ENCODE measurements around the gene APOC3. TPM values are rescaled to one million over a fixed set of nuclear protein-coding genes. Genes with fewer than 3 reads are reported as not detected.

APOC3 gene
- total RNA-seq, 3 donors from 2014 or later (not counting 1 experiment from before 2014, with no cell fraction given), result not detected

DNA sequence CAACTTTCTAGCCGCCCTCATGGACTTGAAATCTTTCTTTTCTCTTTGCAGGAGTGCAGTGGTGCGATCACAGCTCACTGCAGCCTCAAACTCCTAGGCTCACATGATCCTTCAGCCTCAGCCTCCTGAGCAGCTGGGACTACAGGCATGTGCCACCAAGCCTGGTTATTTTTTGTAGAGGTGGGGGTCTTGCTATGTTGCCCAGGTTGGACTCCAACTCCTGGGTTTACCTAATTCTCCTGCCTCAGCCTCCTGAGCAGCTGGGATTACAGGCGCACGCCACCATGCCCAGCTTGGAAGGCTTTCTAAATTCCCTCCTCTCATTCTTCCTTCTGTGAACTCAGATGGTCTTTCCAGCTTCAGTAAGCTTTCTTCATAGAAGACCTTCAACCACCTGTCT lies 12.4 kb downstream of the APOC3 start:
- intact Hi-C loops (cut with micrococcal nuclease), result no loop called here
- no peak overlapping the region for H3K4me3 ChIP-seq (ENCODE audit: low read length)
- H3K27me3 ChIP-seq (ENCODE audit: control insufficient read depth, insufficient read depth, low read length), result no peaks in the 10 kb centered on the region
- no peaks in the 10 kb centered on the region for H3K4me1 ChIP-seq (ENCODE audit: control insufficient read depth, insufficient read depth, low read length)
- DNase-seq (no peak), ATAC-seq (no peak)
- Mint-ChIP-seq H3K36me3 (peaks cover 20% of the 10 kb centered on the region), H3K27me3 (ENCODE audit: low read depth in 2 of 2) (no peaks in the 10 kb centered on the region), H3K27ac (no peak overlapping the region), H3K4me3 (no peak overlapping the region), H3K9me3 (no peaks in the 10 kb centered on the region), H3K4me1 (no peaks in the 10 kb centered on the region)
- peaks cover 40% of the 10 kb centered on the region for H3K36me3 ChIP-seq (ENCODE audit: control insufficient read depth, insufficient read depth, low read length)
- WGBS (ENCODE audit: insufficient coverage), result 97% methylated on average over 4 of the region's 4 CpGs
- H3K27ac ChIP-seq (ENCODE audit: low read length), result no peak overlapping the region
- H3K9me3 ChIP-seq (ENCODE audit: control insufficient read depth, insufficient read depth, low read length), result no peaks in the 10 kb centered on the region
- TF ChIP-seq, protein P1, sequence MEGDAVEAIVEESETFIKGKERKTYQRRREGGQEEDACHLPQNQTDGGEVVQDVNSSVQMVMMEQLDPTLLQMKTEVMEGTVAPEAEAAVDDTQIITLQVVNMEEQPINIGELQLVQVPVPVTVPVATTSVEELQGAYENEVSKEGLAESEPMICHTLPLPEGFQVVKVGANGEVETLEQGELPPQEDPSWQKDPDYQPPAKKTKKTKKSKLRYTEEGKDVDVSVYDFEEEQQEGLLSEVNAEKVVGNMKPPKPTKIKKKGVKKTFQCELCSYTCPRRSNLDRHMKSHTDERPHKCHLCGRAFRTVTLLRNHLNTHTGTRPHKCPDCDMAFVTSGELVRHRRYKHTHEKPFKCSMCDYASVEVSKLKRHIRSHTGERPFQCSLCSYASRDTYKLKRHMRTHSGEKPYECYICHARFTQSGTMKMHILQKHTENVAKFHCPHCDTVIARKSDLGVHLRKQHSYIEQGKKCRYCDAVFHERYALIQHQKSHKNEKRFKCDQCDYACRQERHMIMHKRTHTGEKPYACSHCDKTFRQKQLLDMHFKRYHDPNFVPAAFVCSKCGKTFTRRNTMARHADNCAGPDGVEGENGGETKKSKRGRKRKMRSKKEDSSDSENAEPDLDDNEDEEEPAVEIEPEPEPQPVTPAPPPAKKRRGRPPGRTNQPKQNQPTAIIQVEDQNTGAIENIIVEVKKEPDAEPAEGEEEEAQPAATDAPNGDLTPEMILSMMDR (IDR thresholded peaks at IDR 0.05), result no peak

DNA sequence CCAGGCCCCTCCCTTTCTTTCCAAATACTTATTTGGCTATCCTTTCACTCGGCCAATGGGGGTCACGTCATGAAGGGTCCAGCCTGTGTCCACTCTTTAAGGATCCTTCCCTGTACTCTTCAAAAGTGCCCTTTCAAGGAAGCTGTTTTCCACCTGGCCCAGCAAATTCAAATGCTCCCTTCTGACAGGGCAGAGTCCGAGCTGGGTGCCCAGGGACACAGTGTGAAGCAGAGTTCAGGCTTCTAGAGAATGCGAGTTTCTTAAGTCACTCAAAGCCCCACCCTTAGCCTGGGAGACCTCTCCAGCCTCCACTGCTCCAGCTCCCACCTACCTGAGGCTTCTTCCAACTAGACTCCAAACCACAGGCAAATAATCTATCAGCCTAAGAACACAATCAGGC lies 13.2 kb downstream of the APOC3 start:
- DNase-seq (no peak), ATAC-seq (no peak)
- H3K27me3 ChIP-seq (ENCODE audit: control insufficient read depth, insufficient read depth, low read length), result no peaks in the 10 kb centered on the region
- intact Hi-C loops (cut with micrococcal nuclease), result no loop called here
- TF ChIP-seq, protein P1 (IDR thresholded peaks at IDR 0.05), result no peak
- no peak overlapping the region for H3K4me3 ChIP-seq (ENCODE audit: low read length)
- H3K9me3 ChIP-seq (ENCODE audit: control insufficient read depth, insufficient read depth, low read length), result no peaks in the 10 kb centered on the region
- no peak overlapping the region for H3K27ac ChIP-seq (ENCODE audit: low read length)
- peaks cover 47% of the 10 kb centered on the region for H3K36me3 ChIP-seq (ENCODE audit: control insufficient read depth, insufficient read depth, low read length)
- WGBS (ENCODE audit: insufficient coverage), result 96% methylated on average over 4 of the region's 4 CpGs
- H3K27me3 Mint-ChIP-seq (ENCODE audit: low read depth in 2 of 2), result no peaks in the 10 kb centered on the region
- H3K4me1 ChIP-seq (ENCODE audit: control insufficient read depth, insufficient read depth, low read length), result no peaks in the 10 kb centered on the region
- H3K36me3 Mint-ChIP-seq, result peaks cover 20% of the 10 kb centered on the region
- H3K27ac Mint-ChIP-seq, result no peak overlapping the region
- no peaks in the 10 kb centered on the region for H3K4me1 Mint-ChIP-seq
- no peaks in the 10 kb centered on the region for H3K9me3 Mint-ChIP-seq
- H3K4me3 Mint-ChIP-seq, result no peak overlapping the region

DNA sequence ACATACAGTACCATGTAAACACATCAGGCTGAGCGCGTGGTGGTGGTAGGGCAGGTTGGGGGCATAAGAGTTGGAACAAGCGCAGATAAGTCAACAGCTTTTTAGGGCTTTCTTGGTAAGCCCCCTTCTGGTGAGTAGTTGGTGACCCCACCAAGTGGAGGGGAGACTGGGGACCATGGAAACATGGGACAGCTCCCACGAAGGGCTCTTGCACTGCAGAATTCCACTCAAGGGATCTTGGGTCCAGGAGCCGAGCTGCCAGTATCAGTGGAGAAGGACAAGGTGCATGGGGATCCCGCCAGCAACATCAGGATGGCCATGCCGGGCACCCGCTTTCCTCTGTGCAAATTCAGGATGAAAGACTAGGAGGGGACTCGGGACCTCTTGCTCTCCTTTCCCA lies 14.0 kb downstream of the APOC3 start:
- H3K27me3 Mint-ChIP-seq (ENCODE audit: low read depth in 2 of 2), result no peaks in the 10 kb centered on the region
- TF ChIP-seq, protein P1 (IDR thresholded peaks at IDR 0.05), result no peak
- Histone ChIP-seq H3K4me3 (ENCODE audit: low read length) (no peak overlapping the region), H3K4me1 (ENCODE audit: control insufficient read depth, insufficient read depth, low read length) (no peaks in the 10 kb centered on the region), H3K9me3 (ENCODE audit: control insufficient read depth, insufficient read depth, low read length) (no peaks in the 10 kb centered on the region), H3K27ac (ENCODE audit: low read length) (no peak overlapping the region), H3K36me3 (ENCODE audit: control insufficient read depth, insufficient read depth, low read length) (peaks cover 52% of the 10 kb centered on the region), H3K27me3 (ENCODE audit: control insufficient read depth, insufficient read depth, low read length) (no peaks in the 10 kb centered on the region)
- H3K27ac Mint-ChIP-seq, result no peak overlapping the region
- H3K9me3 Mint-ChIP-seq, result no peaks in the 10 kb centered on the region
- intact Hi-C loops (cut with micrococcal nuclease), result no loop called here
- H3K4me3 Mint-ChIP-seq, result no peak overlapping the region
- no peak for DNase-seq
- peaks cover 20% of the 10 kb centered on the region for H3K36me3 Mint-ChIP-seq
- 97% methylated on average over 9 of the region's 9 CpGs for WGBS (ENCODE audit: insufficient coverage)
- no peaks in the 10 kb centered on the region for H3K4me1 Mint-ChIP-seq
- no peak for ATAC-seq

DNA sequence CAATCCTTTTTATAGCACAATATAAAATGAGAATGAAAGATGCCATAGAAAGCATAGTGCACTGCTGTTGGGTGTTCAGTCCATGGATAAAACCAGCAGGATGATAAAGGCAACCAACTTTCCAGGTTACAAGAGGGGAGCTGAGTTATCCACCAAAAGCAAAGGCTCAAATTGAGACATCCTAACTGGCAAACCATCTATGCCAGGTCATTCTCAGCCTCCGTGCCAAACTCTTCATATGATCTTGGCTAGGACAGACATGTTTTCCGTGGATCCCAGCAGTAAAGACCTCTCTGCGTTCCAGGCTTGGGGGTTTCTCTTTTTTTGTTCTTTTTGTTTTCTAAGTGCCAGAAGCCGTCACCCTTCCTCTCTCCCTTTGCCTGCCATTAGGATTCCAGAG lies 15.0 kb downstream of the APOC3 start:
- WGBS (ENCODE audit: insufficient coverage), result 98% methylated on average over 3 of the region's 4 CpGs
- DNase-seq (no peak), ATAC-seq (no peak)
- peaks cover 56% of the 10 kb centered on the region for H3K36me3 ChIP-seq (ENCODE audit: control insufficient read depth, insufficient read depth, low read length)
- Mint-ChIP-seq H3K27me3 (ENCODE audit: low read depth in 2 of 2) (no peaks in the 10 kb centered on the region), H3K4me3 (no peak overlapping the region), H3K4me1 (peaks cover 2 to 4% of the 10 kb centered on the region in 2 donors), H3K27ac (no peak overlapping the region), H3K9me3 (no peaks in the 10 kb centered on the region), H3K36me3 (peaks cover 20% of the 10 kb centered on the region)
- no peaks in the 10 kb centered on the region for H3K4me1 ChIP-seq (ENCODE audit: control insufficient read depth, insufficient read depth, low read length)
- H3K4me3 ChIP-seq (ENCODE audit: low read length), result no peak overlapping the region
- intact Hi-C loops (cut with micrococcal nuclease), result no loop called here
- no peaks in the 10 kb centered on the region for H3K27me3 ChIP-seq (ENCODE audit: control insufficient read depth, insufficient read depth, low read length)
- no peak overlapping the region for H3K27ac ChIP-seq (ENCODE audit: low read length)
- H3K9me3 ChIP-seq (ENCODE audit: control insufficient read depth, insufficient read depth, low read length), result no peaks in the 10 kb centered on the region
- TF ChIP-seq, protein P1 (IDR thresholded peaks at IDR 0.05), result no peak

Data from natural killer cell (primary cell).